Gastroesophageal sphincter (tissue), 4 donors: ENCODE data around the gene CTIF. TPM values are rescaled to one million over a fixed set of nuclear protein-coding genes. Genes with fewer than 3 reads are reported as not detected.
A peak's percentile ranks its signal among the peaks of the same experiment; 100 is the strongest.
"Not testable (repeated sequence)": the region's sequence is repeated elsewhere in the genome, so short reads cannot be mapped to it uniquely, and the experiment has no call there.

ENCODE experiments used
- ATAC-seq: fragments of 150-250 bp; one replicate; pipeline ENCODE4 v1.9.1; 2016; ENCODE audit warnings: mild to moderate bottlenecking, moderate library complexity
- H3K27ac ChIP-seq, 4 donors: fragments of 200-600 bp; sonication (generic) in 3 of 4; 1 replicate in 3 of 4; 2 replicates in 1 of 4; pipeline ENCODE4 v1.5.1; 2016 to 2019
- H3K27me3 ChIP-seq: fragments of 200-600 bp; sonication (generic); one replicate; pipeline ENCODE4 v1.5.1; 2019
- H3K36me3 ChIP-seq, 2 donors: fragments of 200-600 bp; sonication (generic); one replicate each; pipeline ENCODE4 v1.5.1; 2019; ENCODE audit warnings: control low read depth in 1 of 2
- H3K4me1 ChIP-seq, 3 donors: fragments of 200-600 bp; sonication (generic); 1 replicate in 2 of 3; 2 replicates in 1 of 3; pipeline ENCODE4 v1.5.1; 2016 to 2019; ENCODE audit warnings: control low read depth in 2 of 3
- H3K4me3 ChIP-seq, 2 donors: fragments of 200-600 bp; sonication (generic); one replicate each; pipeline ENCODE4 v1.5.1; 2019; ENCODE audit warnings: mild to moderate bottlenecking in 1 of 2, moderate library complexity in 1 of 2
- H3K9me3 ChIP-seq, 3 donors: fragments of 200-600 bp; sonication (generic); one replicate each; pipeline ENCODE4 v1.5.1; 2017 to 2019; ENCODE audit warnings: control low read depth in 2 of 3
- EP300 ChIP-seq: sonication (generic); formaldehyde crosslinking; IDR thresholded peaks from one replicate; pipeline ENCODE4 v1.6.1; 2017; ENCODE audit warnings: antibody characterized with exemption, mild to moderate bottlenecking
- POLR2A ChIP-seq, 2 donors: fragments of 450-650 bp; IDR thresholded peaks; one replicate each; pipeline ENCODE4 v1.6.1; 2017; ENCODE audit warnings: antibody characterized with exemption in 2 of 2, mild to moderate bottlenecking in 2 of 2, moderate library complexity in 1 of 2
- POLR2AphosphoS5 ChIP-seq: sonication (generic); formaldehyde crosslinking; IDR thresholded peaks from one replicate; pipeline ENCODE4 v1.6.1; 2017; ENCODE audit warnings: antibody characterized with exemption
- WGBS, 2 donors: methylation state at CpG; one replicate each; pipeline ENCODE4 v1.1.5; 2018; ENCODE audit warnings: low coverage in 1 of 2; 5-methylcytosine and 5-hydroxymethylcytosine counted together
- total RNA-seq, 4 donors: library from RNA; depleted of rRNA; stranded (reverse); fragments of >200 nt; gene quantifications; one replicate each; pipeline ENCODE4 v1.1.0, GENCODE V29; 2016
- TF ChIP-seq, protein P1 (sequence below), 4 experiments: fragments of 200-600 bp in 2 of 4; fragments of 450-650 bp in 2 of 4; sonication (generic) in 1 of 4; IDR thresholded peaks; one replicate each; pipeline ENCODE4 v1.5.1; 2017 to 2019; ENCODE audit warnings: antibody characterized with exemption in 4 of 4, mild to moderate bottlenecking in 2 of 4, moderate library complexity in 2 of 4

CTIF gene
- total RNA-seq, 4 donors from 2014 or later = 31.4 to 124 (median 78.1) TPM

DNA sequence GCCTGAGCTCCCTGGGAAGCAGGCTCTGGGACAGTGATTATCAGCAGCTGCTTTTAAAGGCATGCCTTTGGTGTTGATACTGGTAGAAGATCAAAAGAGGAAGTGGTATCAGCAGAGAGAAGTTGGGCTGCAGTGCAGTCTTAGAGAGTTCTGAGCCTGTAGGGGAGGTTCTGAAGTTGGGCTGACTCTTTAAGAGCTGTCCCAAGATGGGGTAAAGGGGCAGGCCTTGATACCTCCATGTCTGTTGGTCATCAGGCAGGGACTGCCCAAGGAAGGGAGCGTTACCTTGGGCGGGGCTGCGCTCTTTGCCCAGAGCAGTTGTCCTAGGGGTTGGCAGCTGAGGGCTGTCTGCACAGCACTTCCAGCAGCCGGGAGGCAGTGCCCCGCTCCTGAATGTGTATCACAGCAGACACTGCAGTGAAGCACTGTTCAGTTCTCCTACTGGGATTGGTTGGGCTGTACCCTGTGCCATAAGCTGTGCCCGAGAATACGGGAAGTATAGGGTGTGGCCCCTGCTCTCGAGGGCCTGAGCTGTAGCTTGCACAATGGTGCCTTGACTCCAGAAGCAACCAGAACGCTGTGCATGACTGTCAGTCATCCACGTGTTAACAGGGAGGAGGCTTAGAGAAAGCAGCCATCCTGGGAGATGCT, 177.0 kb downstream of the CTIF start:
- Histone ChIP-seq H3K36me3 (peaks cover 0 to 17% of the 10 kb centered on the region in 2 donors), H3K9me3 (no peaks in the 10 kb centered on the region), H3K4me1 (peaks cover 0 to 48% (median 5%) of the 10 kb centered on the region in 3 donors), H3K4me3 (no peak overlapping the region), H3K27me3 (no peaks in the 10 kb centered on the region), H3K27ac (peak overlapping the region in 2 of 4 donors; percentile 46 to 51)
- ATAC-seq = peak; percentile 73
- 94% methylated on average over 3 of the region's 10 CpGs; no CpG with 5 or more reads in 1 of the 2 donors for WGBS, 2 donors
- TF ChIP-seq POLR2AphosphoS5 = no peak

DNA sequence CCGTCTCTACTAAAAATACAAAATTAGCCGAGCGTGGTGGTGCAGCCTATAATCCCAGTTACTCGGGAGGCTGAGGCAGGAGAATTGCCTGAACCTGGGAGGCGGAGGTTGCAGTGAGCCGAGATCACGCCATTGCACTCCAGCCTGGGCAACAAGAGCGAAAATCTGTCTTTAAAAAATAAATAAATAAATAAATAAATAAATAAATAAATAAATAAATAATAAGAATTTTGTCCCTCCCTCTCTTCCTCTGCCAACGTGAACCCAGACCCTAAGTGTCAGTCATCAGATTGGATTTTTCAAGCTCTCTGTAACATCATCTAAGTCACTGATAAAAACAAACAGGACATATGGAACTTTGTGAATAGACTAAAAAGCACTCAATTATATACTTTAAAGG, 178.4 kb downstream of the CTIF start:
- Histone ChIP-seq H3K36me3 (peaks cover 0 to 17% of the 10 kb centered on the region in 2 donors), H3K4me1 (peaks cover 0 to 46% (median 5%) of the 10 kb centered on the region in 3 donors)
- ATAC-seq = not testable (repeated sequence)

GRCh38 chr18:48718251-48718959, 179.6 kb downstream of the CTIF start:
- no peak for ATAC-seq
- 92 to 100% methylated on average over 5 of the region's 10 CpGs for WGBS, 2 donors
- no peak overlapping the region for H3K27ac ChIP-seq

More for the DNA sequence above, 178.4 kb downstream of the CTIF start:
- H3K9me3 ChIP-seq, H3K27ac ChIP-seq, H3K27me3 ChIP-seq, H3K4me3 ChIP-seq: not testable (repeated sequence)
- 92 to 98% methylated on average over 5 to 6 of the region's 9 CpGs for WGBS, 2 donors

GRCh38 chr18:48719388-48719787, 180.6 kb downstream of the CTIF start:
- 93 to 100% methylated on average over 3 to 4 of the region's 4 CpGs for WGBS, 2 donors
- no peak overlapping the region for H3K4me3 ChIP-seq
- no peak for ATAC-seq
- H3K9me3 ChIP-seq = no peaks in the 10 kb centered on the region
- H3K36me3 ChIP-seq = peaks cover 0 to 11% of the 10 kb centered on the region in 2 donors
- H3K4me1 ChIP-seq = peaks cover 0 to 34% (median 5%) of the 10 kb centered on the region in 3 donors
- no peak overlapping the region for H3K27ac ChIP-seq
- no peaks in the 10 kb centered on the region for H3K27me3 ChIP-seq
- TF ChIP-seq, protein P1, sequence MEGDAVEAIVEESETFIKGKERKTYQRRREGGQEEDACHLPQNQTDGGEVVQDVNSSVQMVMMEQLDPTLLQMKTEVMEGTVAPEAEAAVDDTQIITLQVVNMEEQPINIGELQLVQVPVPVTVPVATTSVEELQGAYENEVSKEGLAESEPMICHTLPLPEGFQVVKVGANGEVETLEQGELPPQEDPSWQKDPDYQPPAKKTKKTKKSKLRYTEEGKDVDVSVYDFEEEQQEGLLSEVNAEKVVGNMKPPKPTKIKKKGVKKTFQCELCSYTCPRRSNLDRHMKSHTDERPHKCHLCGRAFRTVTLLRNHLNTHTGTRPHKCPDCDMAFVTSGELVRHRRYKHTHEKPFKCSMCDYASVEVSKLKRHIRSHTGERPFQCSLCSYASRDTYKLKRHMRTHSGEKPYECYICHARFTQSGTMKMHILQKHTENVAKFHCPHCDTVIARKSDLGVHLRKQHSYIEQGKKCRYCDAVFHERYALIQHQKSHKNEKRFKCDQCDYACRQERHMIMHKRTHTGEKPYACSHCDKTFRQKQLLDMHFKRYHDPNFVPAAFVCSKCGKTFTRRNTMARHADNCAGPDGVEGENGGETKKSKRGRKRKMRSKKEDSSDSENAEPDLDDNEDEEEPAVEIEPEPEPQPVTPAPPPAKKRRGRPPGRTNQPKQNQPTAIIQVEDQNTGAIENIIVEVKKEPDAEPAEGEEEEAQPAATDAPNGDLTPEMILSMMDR (IDR thresholded peaks at IDR 0.05) = no peak
- TF ChIP-seq EP300 (no peak), POLR2A (IDR thresholded peaks at IDR 0.05) (no peak), POLR2AphosphoS5 (no peak)

More at GRCh38 chr18:48718251-48718959, 179.6 kb downstream of the CTIF start:
- Histone ChIP-seq H3K27me3 (no peaks in the 10 kb centered on the region), H3K9me3 (no peaks in the 10 kb centered on the region), H3K4me1 (peaks cover 0 to 42% (median 5%) of the 10 kb centered on the region in 3 donors), H3K4me3 (no peak overlapping the region), H3K36me3 (peaks cover 0 to 17% of the 10 kb centered on the region in 2 donors)
- TF ChIP-seq POLR2A (IDR thresholded peaks at IDR 0.05) = no peak
- TF ChIP-seq, protein P1 (IDR thresholded peaks at IDR 0.05) = no peak
- TF ChIP-seq POLR2AphosphoS5 = no peak
- TF ChIP-seq EP300 = no peak

GRCh38 chr18:48719974-48720654, 181.3 kb downstream of the CTIF start:
- Histone ChIP-seq H3K4me3 (no peak overlapping the region), H3K27ac (no peak overlapping the region), H3K4me1 (peaks cover 0 to 34% (median 5%) of the 10 kb centered on the region in 3 donors), H3K27me3 (no peaks in the 10 kb centered on the region), H3K9me3 (no peaks in the 10 kb centered on the region), H3K36me3 (peaks cover 0 to 11% of the 10 kb centered on the region in 2 donors)
- 72 to 82% methylated on average over 5 to 6 of the region's 12 CpGs for WGBS, 2 donors
- TF ChIP-seq EP300 = no peak
- TF ChIP-seq POLR2AphosphoS5 = no peak
- TF ChIP-seq, protein P1 (IDR thresholded peaks at IDR 0.05) = no peak
- no peak for TF ChIP-seq POLR2A (IDR thresholded peaks at IDR 0.05)
- no peak for ATAC-seq
